ENCODE results near the gene GLT8D1.

The GLT8D1 gene

DNA sequence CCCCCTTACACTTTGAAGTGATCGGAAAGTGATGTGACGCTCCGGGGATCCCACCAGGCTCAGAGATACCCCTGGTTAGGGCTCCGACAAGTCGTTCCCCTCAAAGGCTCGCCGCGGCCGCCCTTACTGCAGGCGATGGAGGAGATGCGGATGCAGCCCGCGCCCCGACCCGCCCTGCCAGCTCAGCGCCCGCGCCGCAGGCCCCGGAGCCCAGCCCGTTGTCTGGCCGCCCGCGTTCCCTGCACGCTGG, 228 bp downstream of the GLT8D1 start:
- TF ChIP-seq, protein P1, sequence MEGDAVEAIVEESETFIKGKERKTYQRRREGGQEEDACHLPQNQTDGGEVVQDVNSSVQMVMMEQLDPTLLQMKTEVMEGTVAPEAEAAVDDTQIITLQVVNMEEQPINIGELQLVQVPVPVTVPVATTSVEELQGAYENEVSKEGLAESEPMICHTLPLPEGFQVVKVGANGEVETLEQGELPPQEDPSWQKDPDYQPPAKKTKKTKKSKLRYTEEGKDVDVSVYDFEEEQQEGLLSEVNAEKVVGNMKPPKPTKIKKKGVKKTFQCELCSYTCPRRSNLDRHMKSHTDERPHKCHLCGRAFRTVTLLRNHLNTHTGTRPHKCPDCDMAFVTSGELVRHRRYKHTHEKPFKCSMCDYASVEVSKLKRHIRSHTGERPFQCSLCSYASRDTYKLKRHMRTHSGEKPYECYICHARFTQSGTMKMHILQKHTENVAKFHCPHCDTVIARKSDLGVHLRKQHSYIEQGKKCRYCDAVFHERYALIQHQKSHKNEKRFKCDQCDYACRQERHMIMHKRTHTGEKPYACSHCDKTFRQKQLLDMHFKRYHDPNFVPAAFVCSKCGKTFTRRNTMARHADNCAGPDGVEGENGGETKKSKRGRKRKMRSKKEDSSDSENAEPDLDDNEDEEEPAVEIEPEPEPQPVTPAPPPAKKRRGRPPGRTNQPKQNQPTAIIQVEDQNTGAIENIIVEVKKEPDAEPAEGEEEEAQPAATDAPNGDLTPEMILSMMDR (IDR thresholded peaks at IDR 0.05; ENCODE audit: unreplicated experiment in 3 of 3) = no peak
- H3K27ac Mint-ChIP-seq = peak overlapping the region; percentile 96 to 97 (median 96)
- no peaks in the 10 kb centered on the region for H3K27me3 Mint-ChIP-seq (ENCODE audit: low read depth)
- H3K4me3 Mint-ChIP-seq = peak overlapping the region; percentile 96 to 99 (median 98)
- no peaks in the 10 kb centered on the region for H3K9me3 Mint-ChIP-seq
- peaks cover 9% of the 10 kb centered on the region for H3K36me3 Mint-ChIP-seq (ENCODE audit: low read depth)
- H3K4me1 Mint-ChIP-seq = peaks cover 26% of the 10 kb centered on the region

GRCh38 chr3:52704611-52705437, 767 bp downstream of the GLT8D1 start:
- no peaks in the 10 kb centered on the region for H3K9me3 Mint-ChIP-seq
- peaks cover 11% of the 10 kb centered on the region for H3K36me3 Mint-ChIP-seq (ENCODE audit: low read depth)
- H3K4me3 Mint-ChIP-seq = peak overlapping the region; percentile 96 to 99 (median 98)
- TF ChIP-seq, protein P1 (IDR thresholded peaks at IDR 0.05; ENCODE audit: unreplicated experiment in 3 of 3) = no peak
- H3K27ac Mint-ChIP-seq = peak overlapping the region; percentile 96 to 97 (median 96)
- H3K4me1 Mint-ChIP-seq = peaks cover 28% of the 10 kb centered on the region
- H3K27me3 Mint-ChIP-seq (ENCODE audit: low read depth) = no peaks in the 10 kb centered on the region

- Mint-ChIP-seq H3K4me3 (peak overlapping the region; percentile 96 to 99 (median 98)), H3K4me1 (peaks cover 31% of the 10 kb centered on the region), H3K27me3 (ENCODE audit: low read depth) (no peaks in the 10 kb centered on the region), H3K9me3 (no peaks in the 10 kb centered on the region), H3K27ac (peak overlapping the region; percentile 96 to 97 (median 96)), H3K36me3 (ENCODE audit: low read depth) (peaks cover 10% of the 10 kb centered on the region)
- TF ChIP-seq, protein P1 (IDR thresholded peaks at IDR 0.05; ENCODE audit: unreplicated experiment in 3 of 3) = no peak
These were observed 2.2 kb downstream of the GLT8D1 start for GRCh38 chr3:52703341-52703740.

GRCh38 chr3:52697632-52697965, 8.0 kb downstream of the GLT8D1 start:
- no peak overlapping the region for H3K27ac Mint-ChIP-seq
- no peak overlapping the region for H3K4me3 Mint-ChIP-seq
- no peaks in the 10 kb centered on the region for H3K9me3 Mint-ChIP-seq
- H3K4me1 Mint-ChIP-seq = peaks cover 6% of the 10 kb centered on the region
- peaks cover 50% of the 10 kb centered on the region for H3K36me3 Mint-ChIP-seq (ENCODE audit: low read depth)
- TF ChIP-seq, protein P1 (IDR thresholded peaks at IDR 0.05; ENCODE audit: unreplicated experiment in 3 of 3) = no peak
- H3K27me3 Mint-ChIP-seq (ENCODE audit: low read depth) = no peaks in the 10 kb centered on the region

DNA sequence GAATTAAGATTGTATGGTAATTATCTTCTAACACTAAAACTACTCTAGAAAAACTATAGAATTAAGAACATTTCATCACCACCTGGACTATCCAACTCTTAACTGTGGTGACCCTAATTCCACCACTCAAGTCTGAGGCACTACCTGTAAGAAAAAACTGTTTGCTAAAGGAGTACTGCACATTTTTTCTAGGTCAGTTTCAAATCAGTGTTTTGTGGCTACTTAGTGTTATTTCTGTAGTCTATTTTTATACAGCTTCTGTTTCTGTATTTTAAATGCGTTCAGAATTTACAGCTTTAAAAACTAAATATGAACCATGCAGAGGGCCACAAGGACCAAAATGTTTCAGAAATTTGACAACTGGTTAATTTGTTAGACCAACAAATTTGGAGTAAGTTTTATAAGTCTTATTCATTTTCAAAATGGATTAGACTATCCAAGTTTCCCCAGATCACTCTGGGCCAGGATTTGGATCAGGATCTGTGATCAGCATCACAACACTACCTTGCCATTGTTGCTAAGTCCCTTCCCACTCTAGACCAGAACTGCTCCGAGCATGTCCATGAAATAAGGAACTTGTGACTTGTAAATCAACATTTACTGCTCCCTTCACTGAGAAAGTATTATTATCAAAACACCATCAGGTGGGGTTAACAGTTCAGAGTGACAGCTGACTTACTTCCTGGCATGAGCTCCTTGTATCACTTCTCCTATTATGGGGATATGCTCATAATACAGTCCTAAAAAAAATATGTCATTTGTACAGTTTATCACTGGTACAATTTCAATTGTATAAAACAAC, 8.6 kb downstream of the GLT8D1 start:
- Mint-ChIP-seq H3K9me3 (no peaks in the 10 kb centered on the region), H3K27me3 (ENCODE audit: low read depth) (no peaks in the 10 kb centered on the region), H3K4me3 (no peak overlapping the region), H3K36me3 (ENCODE audit: low read depth) (peaks cover 52% of the 10 kb centered on the region), H3K4me1 (peaks cover 6% of the 10 kb centered on the region), H3K27ac (no peak overlapping the region)
- TF ChIP-seq, protein P1 (IDR thresholded peaks at IDR 0.05; ENCODE audit: unreplicated experiment in 3 of 3) = no peak
